Measurements from ENCODE around the gene ZDHHC14. TPM values are rescaled to one million over a fixed set of nuclear protein-coding genes. Genes with fewer than 3 reads are reported as not detected.
A peak's percentile ranks its signal among the peaks of the same experiment; 100 is the strongest.

The ZDHHC14 gene
- total RNA-seq, 1 donor from 2014 or later, result 5.1 TPM

DNA sequence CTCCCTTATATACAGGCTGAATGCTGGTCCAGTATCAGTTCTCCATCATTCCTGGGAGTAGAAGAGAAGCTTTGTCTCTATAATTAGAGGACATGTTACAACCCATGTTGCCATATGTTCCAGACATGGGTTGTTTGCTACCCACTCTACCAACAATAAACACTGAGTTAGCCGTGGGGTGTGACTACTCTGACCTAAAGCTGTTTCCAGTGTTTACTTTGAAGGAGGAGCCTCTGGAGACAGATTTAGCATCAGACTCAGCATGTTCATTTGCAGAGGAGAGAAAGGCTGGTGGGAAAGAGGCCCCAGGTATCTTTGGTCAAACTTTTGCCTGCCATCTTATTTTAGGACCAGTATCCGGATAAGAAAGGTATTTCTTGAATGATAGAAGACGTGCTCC lies 284.2 kb downstream of the ZDHHC14 start:
- Mint-ChIP-seq H3K9me3 (ENCODE audit: unreplicated experiment) (peaks cover 2% of the 10 kb centered on the region), H3K27me3 (ENCODE audit: unreplicated experiment) (no peaks in the 10 kb centered on the region), H3K4me1 (ENCODE audit: low read depth, unreplicated experiment) (peaks cover 18% of the 10 kb centered on the region), H3K36me3 (ENCODE audit: unreplicated experiment) (peaks cover 10% of the 10 kb centered on the region), H3K27ac (ENCODE audit: unreplicated experiment) (no peak overlapping the region), H3K4me3 (ENCODE audit: unreplicated experiment) (no peak overlapping the region)
- TF ChIP-seq, protein P1, sequence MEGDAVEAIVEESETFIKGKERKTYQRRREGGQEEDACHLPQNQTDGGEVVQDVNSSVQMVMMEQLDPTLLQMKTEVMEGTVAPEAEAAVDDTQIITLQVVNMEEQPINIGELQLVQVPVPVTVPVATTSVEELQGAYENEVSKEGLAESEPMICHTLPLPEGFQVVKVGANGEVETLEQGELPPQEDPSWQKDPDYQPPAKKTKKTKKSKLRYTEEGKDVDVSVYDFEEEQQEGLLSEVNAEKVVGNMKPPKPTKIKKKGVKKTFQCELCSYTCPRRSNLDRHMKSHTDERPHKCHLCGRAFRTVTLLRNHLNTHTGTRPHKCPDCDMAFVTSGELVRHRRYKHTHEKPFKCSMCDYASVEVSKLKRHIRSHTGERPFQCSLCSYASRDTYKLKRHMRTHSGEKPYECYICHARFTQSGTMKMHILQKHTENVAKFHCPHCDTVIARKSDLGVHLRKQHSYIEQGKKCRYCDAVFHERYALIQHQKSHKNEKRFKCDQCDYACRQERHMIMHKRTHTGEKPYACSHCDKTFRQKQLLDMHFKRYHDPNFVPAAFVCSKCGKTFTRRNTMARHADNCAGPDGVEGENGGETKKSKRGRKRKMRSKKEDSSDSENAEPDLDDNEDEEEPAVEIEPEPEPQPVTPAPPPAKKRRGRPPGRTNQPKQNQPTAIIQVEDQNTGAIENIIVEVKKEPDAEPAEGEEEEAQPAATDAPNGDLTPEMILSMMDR (IDR thresholded peaks at IDR 0.05; ENCODE audit: partially characterized antibody, unreplicated experiment), result no peak
- DNase-seq, result no peak

DNA sequence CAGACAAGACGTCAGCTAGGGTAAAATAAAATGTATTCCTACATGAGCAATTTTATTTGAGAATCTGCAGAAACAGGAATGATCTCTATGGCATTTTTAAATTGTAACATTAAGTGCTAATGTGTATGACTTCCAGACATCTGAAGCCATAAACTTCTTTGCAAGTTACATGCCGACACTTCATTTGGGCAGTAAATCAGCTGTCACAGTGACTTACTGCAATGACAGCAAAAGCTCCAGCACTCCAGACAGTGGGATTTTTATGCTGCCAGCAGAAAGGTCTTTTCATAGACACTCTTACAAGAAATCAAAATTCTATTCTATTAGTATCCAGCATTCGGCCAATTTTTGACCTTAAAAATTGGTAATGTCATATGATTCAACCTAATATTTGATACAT lies 285.7 kb downstream of the ZDHHC14 start:
- Mint-ChIP-seq H3K4me3 (ENCODE audit: unreplicated experiment) (no peak overlapping the region), H3K36me3 (ENCODE audit: unreplicated experiment) (peaks cover 10% of the 10 kb centered on the region), H3K27me3 (ENCODE audit: unreplicated experiment) (no peaks in the 10 kb centered on the region), H3K27ac (ENCODE audit: unreplicated experiment) (no peak overlapping the region), H3K4me1 (ENCODE audit: low read depth, unreplicated experiment) (peaks cover 14% of the 10 kb centered on the region), H3K9me3 (ENCODE audit: unreplicated experiment) (no peaks in the 10 kb centered on the region)
- no peak for DNase-seq
- TF ChIP-seq, protein P1 (IDR thresholded peaks at IDR 0.05; ENCODE audit: partially characterized antibody, unreplicated experiment), result no peak

DNA sequence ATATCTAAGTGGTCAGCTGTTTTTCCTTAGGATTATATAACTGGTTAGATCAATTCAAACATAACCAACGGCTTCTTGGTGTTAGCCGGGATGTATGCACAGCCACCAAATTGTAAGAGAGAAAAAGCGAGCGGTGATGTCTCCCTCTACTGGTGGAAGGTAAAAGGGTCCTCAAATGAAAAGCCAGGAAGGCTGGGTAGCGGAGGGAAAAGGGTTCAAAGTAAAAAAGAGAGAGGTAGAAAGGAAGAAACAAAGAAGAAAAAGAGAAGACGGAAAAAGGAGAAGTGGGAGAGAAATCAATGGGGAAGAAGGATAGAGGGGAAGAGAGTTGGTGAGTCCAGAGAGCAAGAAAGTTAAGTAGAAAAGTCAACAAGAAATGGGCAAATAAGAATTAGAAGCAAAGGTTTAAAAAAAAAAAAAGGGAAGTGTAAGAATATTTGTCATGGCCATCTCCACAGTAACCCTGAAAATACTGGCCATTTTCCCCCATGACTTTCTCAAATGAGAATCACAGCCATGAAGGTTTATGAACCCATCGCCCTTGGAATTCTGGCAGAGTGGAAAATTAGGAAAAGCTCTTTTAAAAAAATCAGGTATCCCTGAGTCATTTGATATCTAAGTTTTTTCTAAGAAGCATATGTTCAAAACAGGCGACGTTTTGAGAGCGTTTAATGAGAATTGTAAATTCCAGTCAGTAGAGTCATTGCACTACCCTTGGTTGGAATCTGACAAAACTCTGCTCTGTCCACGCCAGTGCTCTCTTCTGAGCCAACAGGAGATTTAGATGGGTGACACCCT lies 286.4 kb downstream of the ZDHHC14 start:
- H3K36me3 Mint-ChIP-seq (ENCODE audit: unreplicated experiment), result peaks cover 10% of the 10 kb centered on the region
- H3K4me3 Mint-ChIP-seq (ENCODE audit: unreplicated experiment), result no peak overlapping the region
- H3K27me3 Mint-ChIP-seq (ENCODE audit: unreplicated experiment), result no peaks in the 10 kb centered on the region
- peaks cover 14% of the 10 kb centered on the region for H3K4me1 Mint-ChIP-seq (ENCODE audit: low read depth, unreplicated experiment)
- no peak overlapping the region for H3K27ac Mint-ChIP-seq (ENCODE audit: unreplicated experiment)
- TF ChIP-seq, protein P1 (IDR thresholded peaks at IDR 0.05; ENCODE audit: partially characterized antibody, unreplicated experiment), result peak; percentile 85
- DNase-seq, result peak; percentile 52
- no peaks in the 10 kb centered on the region for H3K9me3 Mint-ChIP-seq (ENCODE audit: unreplicated experiment)

DNA sequence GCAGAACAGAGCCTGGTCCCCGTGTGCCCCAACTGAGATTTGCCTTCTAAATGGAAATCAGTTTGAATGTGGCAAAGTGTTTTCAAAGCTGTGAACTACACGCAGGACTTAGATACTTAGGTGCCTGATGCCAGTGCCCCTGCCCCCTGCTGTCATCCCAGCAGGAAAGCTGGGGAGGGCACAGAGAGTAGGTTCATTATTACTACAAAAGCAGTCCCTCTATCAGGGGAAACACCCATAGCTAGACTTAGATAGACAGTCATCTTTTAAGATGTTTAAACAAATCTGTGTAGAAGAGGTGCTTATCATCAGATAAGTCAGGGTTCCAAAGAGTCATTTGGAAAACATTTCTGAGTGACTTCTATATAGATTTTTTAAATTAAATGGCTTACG lies 287.0 kb downstream of the ZDHHC14 start:
- Mint-ChIP-seq H3K4me1 (ENCODE audit: low read depth, unreplicated experiment) (peaks cover 14% of the 10 kb centered on the region), H3K36me3 (ENCODE audit: unreplicated experiment) (peaks cover 10% of the 10 kb centered on the region), H3K4me3 (ENCODE audit: unreplicated experiment) (no peak overlapping the region), H3K9me3 (ENCODE audit: unreplicated experiment) (no peaks in the 10 kb centered on the region), H3K27ac (ENCODE audit: unreplicated experiment) (no peak overlapping the region), H3K27me3 (ENCODE audit: unreplicated experiment) (no peaks in the 10 kb centered on the region)
- no peak for DNase-seq
- TF ChIP-seq, protein P1 (IDR thresholded peaks at IDR 0.05; ENCODE audit: partially characterized antibody, unreplicated experiment), result no peak

DNA sequence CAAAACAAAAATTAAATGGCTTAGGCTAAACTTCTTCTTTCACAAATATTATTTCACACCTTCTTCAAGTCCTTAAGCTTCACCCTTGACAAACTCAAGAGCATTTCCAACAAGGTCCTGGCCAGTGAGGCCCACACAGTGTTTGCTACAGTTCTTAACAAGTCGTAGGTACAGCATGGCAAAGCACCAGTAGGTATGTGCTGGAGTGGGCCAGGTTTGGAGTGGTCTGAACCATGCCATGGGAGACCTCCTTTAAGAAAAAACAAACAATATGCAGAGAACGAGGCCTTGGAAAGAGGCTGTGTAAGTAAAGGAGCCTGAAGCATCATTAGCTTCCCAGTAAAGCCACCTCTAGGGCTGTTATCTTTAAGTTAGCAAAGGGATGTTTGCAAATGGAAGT lies 287.7 kb downstream of the ZDHHC14 start:
- Mint-ChIP-seq H3K36me3 (ENCODE audit: unreplicated experiment) (peaks cover 6% of the 10 kb centered on the region), H3K27ac (ENCODE audit: unreplicated experiment) (no peak overlapping the region), H3K9me3 (ENCODE audit: unreplicated experiment) (no peaks in the 10 kb centered on the region), H3K4me1 (ENCODE audit: low read depth, unreplicated experiment) (peaks cover 14% of the 10 kb centered on the region), H3K27me3 (ENCODE audit: unreplicated experiment) (no peaks in the 10 kb centered on the region), H3K4me3 (ENCODE audit: unreplicated experiment) (no peak overlapping the region)
- TF ChIP-seq, protein P1 (IDR thresholded peaks at IDR 0.05; ENCODE audit: partially characterized antibody, unreplicated experiment), result no peak
- DNase-seq, result no peak

Measured in glutamatergic neuron (in vitro differentiated cells).